PFSK-1 (cell line): ENCODE data around the gene CX3CL1.

ENCODE experiments used
- FOXP2 ChIP-seq: optimal IDR thresholded peaks from 2 replicates; pipeline ENCODE3; 2011; ENCODE audit warnings: borderline replicate concordance, control low read depth, inconsistent platforms; ENCODE audit not compliant: insufficient read depth; ENCODE audit errors: extremely low read length, extremely low read depth
- POLR2AphosphoS5 ChIP-seq: IDR thresholded peaks from 2 replicates; pipeline ENCODE4 v1.6.1; 2012; ENCODE audit warnings: low read depth, mild to moderate bottlenecking, control low read depth, low read length, moderate library complexity
- SIN3A ChIP-seq: IDR thresholded peaks from 2 replicates; pipeline ENCODE4 v1.6.1; 2012; ENCODE audit warnings: mild to moderate bottlenecking, low read length, moderate library complexity, borderline replicate concordance; ENCODE audit not compliant: insufficient read depth
- TAF1 ChIP-seq: IDR thresholded peaks from 2 replicates; pipeline ENCODE4 v1.6.1; 2012; ENCODE audit warnings: low read length, control low read depth, borderline replicate concordance; ENCODE audit not compliant: insufficient read depth
- TF ChIP-seq, protein P1 (sequence below), 2 experiments: IDR thresholded peaks; 2 replicates each; pipeline versions ENCODE4 v1.6.1 to v1.8.0; 2011 to 2012; ENCODE audit warnings: low read depth in 2 of 2, low read length in 2 of 2, control low read depth in 1 of 2, inconsistent platforms in 1 of 2, mild to moderate bottlenecking in 1 of 2, moderate library complexity in 1 of 2; ENCODE audit not compliant: insufficient read depth in 1 of 2

CX3CL1 gene

DNA sequence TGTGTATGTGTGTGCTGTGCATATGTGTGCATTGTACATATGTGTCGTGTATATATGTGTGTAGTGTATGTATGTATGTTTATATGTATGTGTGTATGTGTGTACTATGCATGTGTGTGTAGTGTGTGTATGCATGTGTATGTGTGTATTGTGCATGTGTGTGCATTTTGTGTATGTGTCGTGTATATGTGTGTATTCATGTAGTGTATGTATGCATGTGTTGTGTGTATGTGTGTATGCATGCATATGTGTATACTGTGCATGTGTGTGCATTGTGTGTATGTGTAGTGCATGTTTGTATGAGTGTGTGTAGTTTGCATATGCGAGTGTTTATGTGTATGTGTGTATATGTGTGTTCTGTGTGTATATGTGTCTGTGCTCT, 16.8 kb downstream of the CX3CL1 start:
- TF ChIP-seq, protein P1, sequence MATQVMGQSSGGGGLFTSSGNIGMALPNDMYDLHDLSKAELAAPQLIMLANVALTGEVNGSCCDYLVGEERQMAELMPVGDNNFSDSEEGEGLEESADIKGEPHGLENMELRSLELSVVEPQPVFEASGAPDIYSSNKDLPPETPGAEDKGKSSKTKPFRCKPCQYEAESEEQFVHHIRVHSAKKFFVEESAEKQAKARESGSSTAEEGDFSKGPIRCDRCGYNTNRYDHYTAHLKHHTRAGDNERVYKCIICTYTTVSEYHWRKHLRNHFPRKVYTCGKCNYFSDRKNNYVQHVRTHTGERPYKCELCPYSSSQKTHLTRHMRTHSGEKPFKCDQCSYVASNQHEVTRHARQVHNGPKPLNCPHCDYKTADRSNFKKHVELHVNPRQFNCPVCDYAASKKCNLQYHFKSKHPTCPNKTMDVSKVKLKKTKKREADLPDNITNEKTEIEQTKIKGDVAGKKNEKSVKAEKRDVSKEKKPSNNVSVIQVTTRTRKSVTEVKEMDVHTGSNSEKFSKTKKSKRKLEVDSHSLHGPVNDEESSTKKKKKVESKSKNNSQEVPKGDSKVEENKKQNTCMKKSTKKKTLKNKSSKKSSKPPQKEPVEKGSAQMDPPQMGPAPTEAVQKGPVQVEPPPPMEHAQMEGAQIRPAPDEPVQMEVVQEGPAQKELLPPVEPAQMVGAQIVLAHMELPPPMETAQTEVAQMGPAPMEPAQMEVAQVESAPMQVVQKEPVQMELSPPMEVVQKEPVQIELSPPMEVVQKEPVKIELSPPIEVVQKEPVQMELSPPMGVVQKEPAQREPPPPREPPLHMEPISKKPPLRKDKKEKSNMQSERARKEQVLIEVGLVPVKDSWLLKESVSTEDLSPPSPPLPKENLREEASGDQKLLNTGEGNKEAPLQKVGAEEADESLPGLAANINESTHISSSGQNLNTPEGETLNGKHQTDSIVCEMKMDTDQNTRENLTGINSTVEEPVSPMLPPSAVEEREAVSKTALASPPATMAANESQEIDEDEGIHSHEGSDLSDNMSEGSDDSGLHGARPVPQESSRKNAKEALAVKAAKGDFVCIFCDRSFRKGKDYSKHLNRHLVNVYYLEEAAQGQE (IDR thresholded peaks at IDR 0.05; ENCODE audit: insufficient read depth in 1 of 2, low read depth in 2 of 2, low read length in 2 of 2), result no peak
- TF ChIP-seq SIN3A, result no peak
- TF ChIP-seq POLR2AphosphoS5, result no peak
- TF ChIP-seq TAF1, result no peak
- TF ChIP-seq FOXP2, result no peak

DNA sequence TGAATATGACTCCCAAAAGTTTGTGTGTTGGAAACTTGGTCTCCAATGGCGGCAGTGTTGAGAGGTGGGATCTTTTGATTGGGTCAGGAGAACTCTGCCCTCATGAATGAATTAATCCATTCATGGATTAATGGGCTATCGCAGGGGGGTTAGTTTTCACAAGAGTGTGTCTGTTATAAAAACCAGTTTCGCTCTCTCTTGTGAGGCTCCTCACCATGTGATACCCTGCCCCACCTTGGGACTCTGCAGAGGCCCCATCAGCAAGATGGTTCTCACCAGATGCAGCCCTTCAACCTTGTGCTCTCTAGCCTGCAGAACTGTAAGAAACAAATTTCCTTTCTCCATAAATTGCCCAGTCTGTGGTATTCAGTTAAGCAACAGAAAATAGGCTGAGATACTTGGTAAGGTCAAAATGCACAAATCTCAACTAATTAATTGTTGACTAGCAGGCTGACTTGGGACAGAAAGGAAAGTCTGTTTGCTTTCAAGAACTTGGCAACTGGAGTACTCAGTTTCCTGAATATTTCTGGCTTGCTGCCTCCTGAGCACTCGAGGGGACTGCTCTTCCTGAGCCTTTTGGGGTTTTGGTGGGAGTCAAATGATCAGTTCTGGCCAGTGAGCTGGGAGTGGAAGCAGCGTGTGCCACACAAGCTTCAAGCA, 18.5 kb downstream of the CX3CL1 start:
- TF ChIP-seq SIN3A, result no peak
- TF ChIP-seq TAF1, result no peak
- TF ChIP-seq FOXP2, result no peak
- TF ChIP-seq, protein P1 (IDR thresholded peaks at IDR 0.05; ENCODE audit: insufficient read depth in 1 of 2, low read depth in 2 of 2, low read length in 2 of 2), result no peak
- TF ChIP-seq POLR2AphosphoS5, result no peak

DNA sequence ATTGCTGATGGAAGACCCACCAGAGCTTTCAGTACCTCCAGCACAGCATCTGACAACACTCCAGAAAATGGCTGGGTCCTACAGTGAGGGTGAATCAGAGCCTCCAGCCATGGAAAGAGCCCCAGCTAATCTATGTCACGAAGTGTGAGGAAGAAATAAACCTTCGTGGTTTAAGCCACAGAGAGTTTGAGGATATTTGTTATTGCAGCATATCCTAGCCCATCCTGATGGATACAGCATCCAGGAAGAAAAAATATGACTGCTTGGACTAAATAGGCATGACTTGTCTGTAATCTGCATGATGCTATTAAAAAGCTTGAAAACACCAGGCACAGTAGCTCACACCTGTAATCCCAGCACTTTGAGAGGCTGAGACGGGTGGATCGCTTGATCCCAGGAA, 19.0 kb downstream of the CX3CL1 start:
- TF ChIP-seq, protein P1 (IDR thresholded peaks at IDR 0.05; ENCODE audit: insufficient read depth in 1 of 2, low read depth in 2 of 2, low read length in 2 of 2), result no peak
- no peak for TF ChIP-seq SIN3A
- no peak for TF ChIP-seq TAF1
- TF ChIP-seq POLR2AphosphoS5, result no peak
- TF ChIP-seq FOXP2, result no peak

DNA sequence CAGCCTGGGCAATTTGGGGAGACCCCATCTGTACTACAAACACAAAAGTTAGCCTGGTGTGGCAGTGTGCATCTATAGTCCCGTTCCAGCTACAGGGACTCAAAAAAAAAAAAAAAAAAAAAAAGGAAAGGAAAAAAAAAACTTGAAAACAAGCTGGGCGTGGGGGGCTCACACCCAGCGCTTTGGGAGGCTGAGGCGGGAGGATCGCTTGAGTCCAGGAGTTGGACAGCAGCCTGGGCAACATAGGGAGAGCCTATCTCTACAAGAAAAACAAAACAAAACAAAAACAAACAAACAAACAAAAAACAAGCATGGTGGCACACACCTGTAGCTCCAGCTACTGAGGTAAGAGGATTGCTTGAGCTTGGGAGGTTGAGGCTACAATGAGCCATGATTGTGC, 19.4 kb downstream of the CX3CL1 start:
- no peak for TF ChIP-seq SIN3A

DNA sequence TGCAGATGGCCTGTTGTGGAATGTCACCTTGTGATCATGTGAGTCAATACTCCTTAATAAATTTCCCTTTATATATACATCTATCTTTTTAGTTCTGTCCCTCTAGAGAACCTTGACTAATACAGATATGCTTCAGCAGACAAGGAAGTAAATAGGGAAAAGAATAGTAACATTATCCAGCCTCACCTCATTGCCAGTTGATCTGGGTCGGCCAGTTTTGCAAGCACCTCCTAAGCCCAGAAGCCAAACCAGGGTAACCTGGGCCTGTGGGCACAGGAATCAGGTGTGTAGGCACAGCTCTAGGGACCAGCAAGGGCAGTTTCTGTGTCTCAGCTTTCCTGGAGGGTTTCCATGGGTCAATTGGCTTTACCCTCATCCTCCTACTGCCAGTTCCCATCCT, 20.4 kb downstream of the CX3CL1 start:
- TF ChIP-seq POLR2AphosphoS5 (no peak), SIN3A (no peak), TAF1 (no peak), FOXP2 (no peak)
- TF ChIP-seq, protein P1 (IDR thresholded peaks at IDR 0.05; ENCODE audit: insufficient read depth in 1 of 2, low read depth in 2 of 2, low read length in 2 of 2), result no peak
